HCT116 (cell line): Measurements from ENCODE around the gene SLC12A7. TPM values are rescaled to one million over a fixed set of nuclear protein-coding genes. Genes with fewer than 3 reads are reported as not detected.
A peak's percentile ranks its signal among the peaks of the same experiment; 100 is the strongest.

Experiments
- ATAC-seq: fragments of 200-7000 bp; cut with Tn5 transposase; 2 replicates; pipeline ENCODE4 v1.9.1; 2020; ENCODE audit warnings: mild to moderate bottlenecking, moderate library complexity
- BruUV-seq: library from RNA; stranded (reverse); fragments of 400-500 nt; replicated peaks from 2 replicates; lab custom pipeline; 2021; lab: Mats Ljungman, UMichigan
- CTCF ChIA-PET: fragments of 300-600 bp; sonication (Branson Sonifier 250); formaldehyde crosslinking; loops from one replicate; lab custom pipeline; 2021; ENCODE audit warnings: antibody characterized with exemption; lab: Charles Lee
- POLR2A ChIA-PET: fragments of 300-600, 350-600 bp; sonication (Branson Sonifier 250); formaldehyde crosslinking; loops from one replicate; lab custom pipeline; 2021; ENCODE audit warnings: antibody characterized with exemption; lab: Charles Lee
- RAD21 ChIA-PET, 2 experiments: fragments of 300-600 bp; sonication (Branson Sonifier 250); formaldehyde crosslinking; loops; one replicate each; lab custom pipeline; 2023; ENCODE audit warnings: low total read pairs in 2 of 2; ENCODE audit not compliant: uncharacterized antibody in 2 of 2, unreplicated experiment in 2 of 2, low non-redundant PET in 1 of 2; lab: Charles Lee
- DNase-seq: peaks from one replicate; pipeline ENCODE4 v3.0.0-alpha.2; 2010; ENCODE audit warnings: low read depth, low spot score
- H2AFZ ChIP-seq: fragments of 200-600 bp; shearing (Covaris generic), sonication (generic); 2 replicates; pipeline ENCODE4 v1.6.1; 2017; ENCODE audit warnings: low read depth, mixed run types, mixed read lengths, antibody characterized with exemption, low read length; ENCODE audit not compliant: poor library complexity, severe bottlenecking
- H3K27ac ChIP-seq: 2 replicates; pipeline ENCODE4 v1.5.1; 2012; ENCODE audit warnings: low read depth, low read length
- H3K27me3 ChIP-seq: fragments of 200-600 bp; sonication (generic); 2 replicates; pipeline ENCODE4 v1.6.1; 2016; ENCODE audit warnings: mixed run types, low read length, mixed read lengths; ENCODE audit not compliant: insufficient read depth
- H3K36me3 ChIP-seq, 2 experiments: fragments of 200-500 bp in 1 of 2; fragments of 200-600 bp in 1 of 2; sonication (Bioruptor generic) in 1 of 2; sonication (generic) in 1 of 2; 2 replicates each; pipeline versions ENCODE4 v1.5.1 to v1.6.1; 2014 to 2016; ENCODE audit warnings: low read length in 2 of 2, inconsistent platforms in 1 of 2, mixed read lengths in 1 of 2, mixed run types in 1 of 2; ENCODE audit not compliant: insufficient read depth in 2 of 2, control insufficient read depth in 1 of 2
- H3K4me1 ChIP-seq, 2 experiments: fragments of 200-600 bp in 1 of 2; sonication (generic) in 1 of 2; 2 replicates each; pipeline versions ENCODE4 v1.5.1 to v1.6.1; 2012 to 2017; ENCODE audit warnings: low read length in 2 of 2, inconsistent platforms in 1 of 2, mild to moderate bottlenecking in 1 of 2, mixed read lengths in 1 of 2, mixed run types in 1 of 2, moderate library complexity in 1 of 2; ENCODE audit not compliant: insufficient read depth in 2 of 2, control insufficient read depth in 1 of 2
- H3K4me2 ChIP-seq: fragments of 200-600 bp; sonication (generic); 2 replicates; pipeline ENCODE4 v1.6.1; 2017; ENCODE audit warnings: mixed run types, low read length, mixed read lengths
- H3K4me3 ChIP-seq, 2 experiments: fragments of 200-600 bp in 1 of 2; sonication (generic) in 1 of 2; replicated peaks in 1 of 2; 2 replicates each; pipeline ENCODE4 v1.5.1; 2011 to 2016; ENCODE audit warnings: low read length in 2 of 2, control low read depth in 1 of 2, low read depth in 1 of 2, mild to moderate bottlenecking in 1 of 2, mixed read lengths in 1 of 2, mixed run types in 1 of 2
- H3K79me2 ChIP-seq: fragments of 200-600 bp; sonication (generic); 2 replicates; pipeline ENCODE4 v1.6.1; 2017; ENCODE audit warnings: mild to moderate bottlenecking, mixed run types, low read length, moderate library complexity, mixed read lengths; ENCODE audit not compliant: insufficient read depth
- H3K9ac ChIP-seq: fragments of 200-600 bp; sonication (generic); 2 replicates; pipeline ENCODE4 v1.6.1; 2016; ENCODE audit warnings: low read length, mixed read lengths
- H3K9me2 ChIP-seq: fragments of 200-600 bp; sonication (generic), shearing (Covaris generic); 2 replicates; pipeline ENCODE4 v1.6.1; 2017; ENCODE audit warnings: mixed run types, mild to moderate bottlenecking, moderate library complexity; ENCODE audit not compliant: insufficient read depth
- H3K9me3 ChIP-seq, 2 experiments: fragments of 200-500 bp in 1 of 2; fragments of 200-600 bp in 1 of 2; sonication (Bioruptor generic) in 1 of 2; sonication (generic) in 1 of 2; 2 replicates each; pipeline ENCODE4 v1.6.1; 2014 to 2017; ENCODE audit warnings: low read length in 2 of 2, mixed read lengths in 2 of 2, inconsistent platforms in 1 of 2, low read depth in 1 of 2, mild to moderate bottlenecking in 1 of 2, mixed run types in 1 of 2, moderate library complexity in 1 of 2; ENCODE audit not compliant: control insufficient read depth in 1 of 2, insufficient read depth in 1 of 2
- H4K20me1 ChIP-seq: fragments of 200-600 bp; sonication (generic), shearing (Covaris generic); 2 replicates; pipeline ENCODE4 v1.6.1; 2017; ENCODE audit warnings: mixed run types, mild to moderate bottlenecking, moderate library complexity; ENCODE audit not compliant: insufficient read depth
- CTCF ChIP-seq, 3 experiments: fragments of 200-600 bp in 1 of 3; sonication (generic) in 1 of 3; IDR thresholded peaks in 2 of 3; conservative IDR thresholded peaks in 1 of 3; 2 replicates each; pipeline ENCODE4 v1.5.1; 2012 to 2017; ENCODE audit warnings: low read depth in 2 of 3, low read length in 2 of 3, antibody characterized with exemption in 1 of 3, borderline replicate concordance in 1 of 3, control low read depth in 1 of 3, mild to moderate bottlenecking in 1 of 3, mixed read lengths in 1 of 3, mixed run types in 1 of 3, moderate library complexity in 1 of 3; ENCODE audit not compliant: insufficient read depth in 1 of 3
- EGR1 ChIP-seq: IDR thresholded peaks from 2 replicates; pipeline ENCODE4 v1.6.1; 2012; ENCODE audit warnings: low read depth
- ELF1 ChIP-seq: IDR thresholded peaks from 2 replicates; pipeline ENCODE4 v1.6.1; 2012; ENCODE audit warnings: low read depth, borderline replicate concordance
- EZH2 ChIP-seq: fragments of 200-600 bp; sonication (generic); IDR thresholded peaks from 2 replicates; pipeline ENCODE4 v1.6.1; 2017; ENCODE audit warnings: antibody characterized with exemption, mixed run types
- MAX ChIP-seq: IDR thresholded peaks from 2 replicates; pipeline ENCODE4 v1.6.1; 2012
- POLR2AphosphoS5 ChIP-seq: IDR thresholded peaks from 2 replicates; pipeline ENCODE4 v1.6.1; 2011; ENCODE audit warnings: mild to moderate bottlenecking, low read depth, low read length, moderate library complexity
- RAD21 ChIP-seq: IDR thresholded peaks from 2 replicates; pipeline ENCODE4 v1.6.1; 2012; ENCODE audit warnings: low read depth, mild to moderate bottlenecking
- REST ChIP-seq: IDR thresholded peaks from 2 replicates; pipeline ENCODE4 v1.6.1; 2012; ENCODE audit warnings: low read depth
- TCF7L2 ChIP-seq: IDR thresholded peaks from 2 replicates; pipeline ENCODE4 v1.7.0; 2011; ENCODE audit warnings: borderline replicate concordance, inconsistent platforms; ENCODE audit not compliant: insufficient read depth, insufficient read length; ENCODE audit errors: extremely low read depth
- YY1 ChIP-seq: IDR thresholded peaks from 2 replicates; pipeline ENCODE4 v1.6.1; 2011; ENCODE audit warnings: low read length, low read depth, moderate library complexity, mild to moderate bottlenecking; ENCODE audit not compliant: insufficient replicate concordance; ENCODE audit errors: extremely low read depth
- ZFX ChIP-seq: fragments of 450-650 bp; IDR thresholded peaks from 2 replicates; pipeline ENCODE4 v1.6.1; 2017
- intact Hi-C: fragments of 100-400 bp; cut with micrococcal nuclease; formaldehyde crosslinking; loops from 2 replicates; pipeline ENCODE4 v1.10.0; 2022
- total RNA-seq: library from RNA; stranded (reverse); gene quantifications from one replicate; pipeline ENCODE4 v1.2.1, GENCODE V29; 2021; ENCODE audit not compliant: unreplicated experiment

SLC12A7 gene
- total RNA-seq, 1 experiment from 2014 or later: 29.6 TPM

GRCh38 chr5:1113332-1113690, 1.4 kb upstream of the SLC12A7 start:
- Histone ChIP-seq H3K36me3 (peaks cover 0 to 6% of the 10 kb centered on the region in 2 experiments; a peak in 1 of 4 replicates), H3K9me3 (no peaks in the 10 kb centered on the region), H3K27me3 (no peaks in the 10 kb centered on the region), H3K27ac (no peak overlapping the region), H3K4me2 (peak overlapping the region; percentile 56; the same call in 1 of the 2 replicates), H3K9me2 (no peaks in the 10 kb centered on the region), H3K4me1 (peaks cover 10 to 25% of the 10 kb centered on the region in 2 experiments), H3K9ac (no peak overlapping the region), H4K20me1 (no peaks in the 10 kb centered on the region), H3K79me2 (peaks cover 30% of the 10 kb centered on the region; the same call in 1 of the 2 replicates), H2AFZ (no peak overlapping the region), H3K4me3 (no peak overlapping the region)
- ATAC-seq: no peak
- POLR2A ChIA-PET: no interaction called here
- TF ChIP-seq EZH2: no peak
- no peak for TF ChIP-seq YY1
- TF ChIP-seq POLR2AphosphoS5: no peak
- no peak for TF ChIP-seq RAD21
- RAD21 ChIA-PET: no interaction called here
- intact Hi-C loops: no loop called here
- BruUV-seq: no TSS peak
- no peak for DNase-seq
- CTCF ChIA-PET: no interaction called here

GRCh38 chr5:1112596-1113331, 901 bp upstream of the SLC12A7 start:
- ChIA-PET CTCF (no interaction called here), POLR2A (no interaction called here), RAD21 (no interaction called here)
- Histone ChIP-seq H3K9me2 (no peaks in the 10 kb centered on the region), H4K20me1 (no peaks in the 10 kb centered on the region), H2AFZ (no peak overlapping the region), H3K4me1 (peaks cover 8 to 21% of the 10 kb centered on the region in 2 experiments), H3K27me3 (no peaks in the 10 kb centered on the region), H3K79me2 (peaks cover 35% of the 10 kb centered on the region; the same call in 1 of the 2 replicates), H3K9me3 (no peaks in the 10 kb centered on the region), H3K4me3 (no peak overlapping the region), H3K4me2 (peak overlapping the region; percentile 56), H3K27ac (no peak overlapping the region), H3K9ac (0 out of 2 replicates have a peak overlapping the region, but pooled peaks have one; percentile 11), H3K36me3 (peaks cover 0 to 6% of the 10 kb centered on the region in 2 experiments; a peak in 1 of 4 replicates)
- DNase-seq: peak; percentile 19
- no TSS peak for BruUV-seq
- ATAC-seq: peak; percentile 9; the same call in 1 of the 2 replicates
- no peak for TF ChIP-seq MAX
- TF ChIP-seq YY1: no peak
- no peak for TF ChIP-seq ZFX
- no peak for TF ChIP-seq REST
- no peak for TF ChIP-seq EGR1
- no peak for TF ChIP-seq ELF1
- no peak for TF ChIP-seq TCF7L2
- no peak for TF ChIP-seq CTCF (IDR thresholded peaks at IDR 0.05 in 2 of 3, conservative IDR thresholded peaks at IDR 0.05 in 1 of 3; ENCODE audit: borderline replicate concordance in 1 of 3, insufficient read depth in 1 of 3, low read depth in 2 of 3, low read length in 2 of 3)
- no peak for TF ChIP-seq RAD21
- intact Hi-C loops: no loop called here
